Fibroblast of villous mesenchyme (primary cell): ENCODE measurements around the gene ADGRL3. TPM values are rescaled to one million over a fixed set of nuclear protein-coding genes. Genes with fewer than 3 reads are reported as not detected.

ENCODE experiments used
- DNase-seq: peaks from one replicate; pipeline ENCODE4 v3.0.0-alpha.2; 2010; ENCODE audit warnings: low read depth
- H3K4me3 ChIP-seq: 2 replicates; pipeline ENCODE4 v1.5.1; 2011; ENCODE audit warnings: low read depth, mild to moderate bottlenecking, low read length
- total RNA-seq: library from RNA; depleted of rRNA; stranded (reverse); fragments of >200 nt; gene quantifications from 2 replicates; pipeline ENCODE4 v1.2.3, GENCODE V29; 2012
- TF ChIP-seq, protein P1 (sequence below): IDR thresholded peaks from 2 replicates; pipeline ENCODE4 v1.5.1; 2012; ENCODE audit warnings: low read depth, mild to moderate bottlenecking, low read length; ENCODE audit not compliant: insufficient read depth

Gene ADGRL3
- total RNA-seq, 1 donor = 2.2 TPM

DNA sequence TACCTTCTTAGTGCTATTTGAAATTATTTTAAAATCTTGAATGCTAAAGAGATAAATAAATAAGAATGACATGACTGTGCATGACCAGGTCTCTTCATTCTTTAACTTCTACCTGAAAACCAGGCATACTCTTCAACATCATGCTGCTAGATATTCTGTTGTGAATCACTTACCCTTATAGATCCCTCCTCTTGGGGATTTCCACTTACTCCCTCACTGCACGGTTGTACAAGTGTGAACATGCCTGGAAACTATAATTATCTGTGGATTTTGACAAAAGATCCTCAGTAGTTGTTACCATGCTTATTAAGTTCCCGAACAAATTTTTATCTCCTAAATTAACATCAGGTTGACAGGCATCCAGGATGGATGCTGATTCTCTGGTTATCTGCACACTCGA is 54.3 kb downstream of the ADGRL3 start:
- TF ChIP-seq, protein P1, sequence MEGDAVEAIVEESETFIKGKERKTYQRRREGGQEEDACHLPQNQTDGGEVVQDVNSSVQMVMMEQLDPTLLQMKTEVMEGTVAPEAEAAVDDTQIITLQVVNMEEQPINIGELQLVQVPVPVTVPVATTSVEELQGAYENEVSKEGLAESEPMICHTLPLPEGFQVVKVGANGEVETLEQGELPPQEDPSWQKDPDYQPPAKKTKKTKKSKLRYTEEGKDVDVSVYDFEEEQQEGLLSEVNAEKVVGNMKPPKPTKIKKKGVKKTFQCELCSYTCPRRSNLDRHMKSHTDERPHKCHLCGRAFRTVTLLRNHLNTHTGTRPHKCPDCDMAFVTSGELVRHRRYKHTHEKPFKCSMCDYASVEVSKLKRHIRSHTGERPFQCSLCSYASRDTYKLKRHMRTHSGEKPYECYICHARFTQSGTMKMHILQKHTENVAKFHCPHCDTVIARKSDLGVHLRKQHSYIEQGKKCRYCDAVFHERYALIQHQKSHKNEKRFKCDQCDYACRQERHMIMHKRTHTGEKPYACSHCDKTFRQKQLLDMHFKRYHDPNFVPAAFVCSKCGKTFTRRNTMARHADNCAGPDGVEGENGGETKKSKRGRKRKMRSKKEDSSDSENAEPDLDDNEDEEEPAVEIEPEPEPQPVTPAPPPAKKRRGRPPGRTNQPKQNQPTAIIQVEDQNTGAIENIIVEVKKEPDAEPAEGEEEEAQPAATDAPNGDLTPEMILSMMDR = no peak
- DNase-seq = no peak
- no peak overlapping the region for H3K4me3 ChIP-seq

DNA sequence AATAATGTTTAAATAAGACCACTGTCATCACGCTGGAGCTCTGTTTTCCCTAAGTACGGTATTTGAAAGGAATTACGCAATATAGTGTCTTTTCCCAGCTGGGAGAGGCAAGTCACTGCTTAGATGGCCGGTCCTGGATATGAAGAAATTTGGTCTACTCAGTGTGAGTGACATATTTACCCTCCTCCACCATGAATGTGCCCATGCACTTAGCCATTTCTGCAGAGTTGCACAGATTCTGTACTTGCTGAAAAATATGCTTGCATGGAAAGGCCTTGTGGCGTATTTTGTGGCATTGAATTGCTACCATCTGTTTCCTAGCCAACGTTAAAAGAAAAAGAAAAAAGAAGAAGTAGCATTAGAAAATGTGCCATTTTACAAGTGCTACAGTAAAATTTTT is 73.1 kb downstream of the ADGRL3 start:
- no peak overlapping the region for H3K4me3 ChIP-seq
- DNase-seq = peak; percentile 28
- TF ChIP-seq, protein P1 = no peak

DNA sequence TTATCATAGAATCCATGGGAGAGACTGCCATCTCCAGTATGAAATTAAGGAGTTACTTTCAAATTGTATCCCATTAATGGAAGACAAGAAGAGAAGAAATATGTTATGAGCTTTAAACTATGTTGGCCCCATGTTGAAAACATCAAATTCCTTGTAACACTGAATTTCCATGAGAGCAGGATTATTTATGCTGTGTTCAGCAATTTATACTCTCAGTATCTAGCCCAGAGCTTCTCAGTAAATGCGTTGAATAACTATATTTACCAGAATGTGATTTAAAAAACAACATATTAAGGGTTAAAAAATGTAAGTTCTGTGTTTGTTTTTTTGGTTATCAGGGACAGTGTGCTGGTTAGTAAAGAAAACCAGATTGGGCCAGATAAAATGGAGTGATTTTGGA is 74.2 kb downstream of the ADGRL3 start:
- TF ChIP-seq, protein P1 = no peak

DNA sequence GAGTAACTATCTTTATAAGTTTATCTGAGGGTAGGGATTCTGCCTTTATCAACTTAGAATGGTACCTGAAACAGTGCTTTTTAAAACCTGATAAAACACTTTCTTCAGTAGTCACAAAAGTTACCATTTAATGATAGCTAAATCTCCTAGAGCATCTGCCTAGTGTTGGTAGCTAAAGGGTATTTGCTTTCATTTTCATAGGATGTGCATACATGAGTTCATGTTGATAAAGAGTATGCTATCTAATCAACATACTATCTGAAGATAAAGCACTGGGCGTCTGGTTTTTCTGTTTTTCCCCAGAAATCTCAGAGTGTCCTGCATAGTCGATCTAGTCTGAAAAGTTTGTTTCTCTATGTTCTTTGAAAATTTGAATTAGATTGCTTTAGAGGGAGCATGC is 75.1 kb downstream of the ADGRL3 start:
- TF ChIP-seq, protein P1 = no peak
- DNase-seq = no peak
- no peak overlapping the region for H3K4me3 ChIP-seq

More for the DNA sequence above, 74.2 kb downstream of the ADGRL3 start:
- no peak for DNase-seq
- no peak overlapping the region for H3K4me3 ChIP-seq

DNA sequence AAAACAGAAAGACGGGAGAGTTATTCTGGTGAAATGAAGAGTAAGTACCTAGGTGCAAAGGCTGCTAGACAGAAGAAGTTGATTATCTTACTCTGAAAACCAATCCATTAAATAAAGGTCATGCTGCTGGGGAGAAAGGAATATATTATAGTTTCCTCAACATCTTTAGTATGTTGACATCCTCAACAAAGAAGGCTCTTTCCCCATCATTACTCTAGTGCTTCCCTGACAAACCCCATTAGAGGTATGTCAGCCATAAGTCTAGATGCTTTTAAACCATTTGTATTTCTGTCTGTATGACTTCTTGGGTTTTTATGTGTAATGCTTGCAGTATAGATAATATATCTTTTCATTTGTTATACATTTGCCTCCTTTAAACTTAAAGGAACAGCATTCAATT is 75.9 kb downstream of the ADGRL3 start:
- no peak for DNase-seq
- no peak overlapping the region for H3K4me3 ChIP-seq
- TF ChIP-seq, protein P1 = no peak

DNA sequence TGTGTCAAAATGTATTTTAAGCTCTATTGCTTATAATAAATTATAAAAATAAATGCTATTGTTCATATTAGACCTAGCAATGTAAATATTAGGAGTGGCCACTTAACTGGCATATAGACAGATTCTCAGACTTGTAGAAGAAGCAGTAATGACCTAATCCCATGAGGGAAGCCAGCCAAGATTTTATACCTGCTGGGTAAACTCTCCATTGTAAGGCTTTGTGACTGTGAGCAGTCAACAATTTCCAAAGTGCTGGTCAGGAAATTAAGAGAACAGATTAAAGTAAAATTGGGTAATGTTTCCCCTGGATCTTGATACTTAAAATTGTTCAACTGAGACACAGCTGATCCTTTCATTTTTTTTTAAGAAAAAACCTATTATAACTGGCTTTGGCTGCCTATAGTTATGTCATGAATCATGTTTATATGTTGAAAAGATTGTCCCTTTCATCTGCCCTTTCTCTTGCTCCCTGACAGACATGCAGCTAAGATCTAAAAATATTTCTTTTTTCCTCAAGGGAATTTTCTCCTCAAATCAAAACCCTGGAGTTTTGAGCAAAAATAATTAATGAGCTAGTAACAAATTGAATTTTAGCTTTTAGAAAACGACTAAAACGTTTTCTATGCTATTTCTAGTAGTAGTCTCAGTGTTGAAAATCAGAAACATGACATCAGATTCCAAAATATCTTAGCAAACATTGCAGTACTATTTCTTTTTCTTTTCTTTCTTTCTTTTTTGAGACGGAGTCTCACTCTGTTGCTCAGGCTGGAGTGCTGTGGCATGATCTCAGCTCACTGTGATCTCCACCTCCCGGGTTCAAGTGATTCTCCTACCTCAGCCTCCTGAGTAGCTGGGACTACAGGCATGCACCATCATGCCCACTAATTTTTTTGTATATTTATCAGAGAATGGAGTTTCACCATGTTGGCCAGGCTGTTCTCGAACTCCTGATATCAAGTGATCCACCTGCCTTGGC is 77.9 kb downstream of the ADGRL3 start:
- DNase-seq = no peak
- no peak overlapping the region for H3K4me3 ChIP-seq
- TF ChIP-seq, protein P1 = no peak
